ENCODE results near the gene AQP4.

Gene AQP4, protein sequence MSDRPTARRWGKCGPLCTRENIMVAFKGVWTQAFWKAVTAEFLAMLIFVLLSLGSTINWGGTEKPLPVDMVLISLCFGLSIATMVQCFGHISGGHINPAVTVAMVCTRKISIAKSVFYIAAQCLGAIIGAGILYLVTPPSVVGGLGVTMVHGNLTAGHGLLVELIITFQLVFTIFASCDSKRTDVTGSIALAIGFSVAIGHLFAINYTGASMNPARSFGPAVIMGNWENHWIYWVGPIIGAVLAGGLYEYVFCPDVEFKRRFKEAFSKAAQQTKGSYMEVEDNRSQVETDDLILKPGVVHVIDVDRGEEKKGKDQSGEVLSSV

DNA sequence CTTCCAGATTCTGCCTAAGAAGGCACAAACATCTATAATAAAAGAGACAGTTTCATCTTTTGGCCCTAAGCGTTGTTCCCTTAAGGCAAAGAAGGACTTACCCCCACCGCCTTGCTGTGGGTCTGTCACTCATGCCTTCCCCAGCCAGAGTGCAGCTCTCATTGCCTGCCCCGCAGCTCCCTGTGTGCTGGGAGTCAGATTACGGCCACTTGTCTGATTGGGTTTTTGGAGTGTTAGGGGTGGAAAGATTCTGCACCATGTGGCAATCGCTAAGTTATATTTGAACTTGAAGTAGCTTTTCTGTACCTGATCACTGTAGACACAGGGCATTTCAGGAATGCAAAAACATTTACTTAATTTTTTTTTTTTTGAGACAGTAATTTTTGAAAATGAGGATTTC is at the start of gene AQP4:
Gene AQP4, minus strand, starts transcription at position 151 of the 400 bp plus-strand sequence. Its CDS starts 18 bp downstream, at position 133.
- DNase-seq (ENCODE audit: low read depth in 2 of 2): no peak

DNA sequence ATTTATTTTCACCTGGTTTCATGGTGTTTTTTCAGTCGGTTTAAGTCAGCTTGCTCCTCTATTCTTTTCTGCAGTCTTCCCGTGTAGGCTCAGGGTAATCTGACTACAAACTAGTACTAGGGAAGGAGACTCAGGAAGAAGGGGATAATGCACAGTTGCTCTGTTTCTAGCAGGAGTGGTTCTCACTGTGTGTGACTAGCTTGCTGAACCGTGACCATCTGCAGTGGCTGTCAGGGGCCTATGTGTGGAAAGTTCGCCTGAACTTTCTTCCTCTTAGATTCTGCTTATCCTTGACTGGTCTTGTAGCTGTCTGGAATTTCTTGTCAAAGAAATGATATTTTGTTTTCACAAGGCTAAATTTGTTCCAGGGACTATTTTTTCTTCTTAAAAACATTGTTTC is 46.3 kb upstream of the AQP4 start:
- no peak for DNase-seq (ENCODE audit: low read depth in 2 of 2)

DNA sequence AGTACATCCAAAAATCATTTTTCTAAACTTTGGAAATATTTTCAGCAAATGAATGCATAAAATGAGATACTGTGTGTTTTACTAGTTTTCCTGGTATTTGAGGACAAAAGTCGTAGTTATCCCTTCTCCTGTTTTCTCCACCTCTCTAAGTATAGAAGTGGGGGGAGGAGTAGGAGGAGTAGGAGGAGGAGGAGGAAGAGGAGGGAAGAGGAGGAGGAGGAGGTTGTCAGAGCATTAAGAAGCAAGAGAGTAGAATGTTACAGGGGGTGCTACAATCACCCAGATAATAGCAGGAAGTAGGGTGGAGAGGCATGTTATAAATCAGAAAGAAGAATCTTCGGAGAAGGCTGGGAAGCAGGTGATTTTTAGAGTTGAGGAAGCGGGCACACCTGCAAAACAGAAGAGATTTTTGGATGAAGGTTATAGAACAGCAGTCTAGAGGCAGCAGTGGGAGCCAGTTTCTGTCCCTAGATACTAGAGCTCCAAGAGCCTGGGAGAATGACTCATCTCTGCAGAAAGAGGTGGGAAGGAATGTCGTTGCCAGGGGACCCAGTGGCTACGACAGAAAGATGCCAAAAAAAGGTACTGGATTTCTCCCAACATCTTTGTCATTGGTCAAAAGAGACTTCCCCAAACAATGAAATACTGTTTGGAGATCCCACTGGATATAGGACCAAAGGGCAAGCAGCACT is 44.2 kb upstream of the AQP4 start:
- no peak for DNase-seq (ENCODE audit: low read depth in 2 of 2)

DNA sequence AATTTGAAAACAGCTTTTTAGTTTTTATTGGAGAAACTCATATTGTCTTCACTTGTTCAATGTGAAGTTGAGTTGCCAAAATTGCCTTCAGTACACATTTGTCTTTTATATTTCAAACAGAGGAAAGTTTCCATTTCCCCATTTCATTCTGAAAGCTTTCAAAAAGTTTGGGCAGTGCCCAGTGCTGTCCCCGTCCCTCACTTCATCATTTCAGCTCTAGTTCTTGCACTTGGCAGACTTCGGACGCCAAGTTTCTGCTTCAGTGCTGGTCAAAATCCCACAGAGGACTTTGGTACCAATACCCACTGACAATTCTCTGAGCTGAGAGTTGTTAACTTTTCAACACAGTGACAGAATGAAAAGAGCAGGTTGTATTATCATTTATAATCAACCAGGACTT is 43.4 kb upstream of the AQP4 start:
- DNase-seq (ENCODE audit: low read depth in 2 of 2): no peak

DNA sequence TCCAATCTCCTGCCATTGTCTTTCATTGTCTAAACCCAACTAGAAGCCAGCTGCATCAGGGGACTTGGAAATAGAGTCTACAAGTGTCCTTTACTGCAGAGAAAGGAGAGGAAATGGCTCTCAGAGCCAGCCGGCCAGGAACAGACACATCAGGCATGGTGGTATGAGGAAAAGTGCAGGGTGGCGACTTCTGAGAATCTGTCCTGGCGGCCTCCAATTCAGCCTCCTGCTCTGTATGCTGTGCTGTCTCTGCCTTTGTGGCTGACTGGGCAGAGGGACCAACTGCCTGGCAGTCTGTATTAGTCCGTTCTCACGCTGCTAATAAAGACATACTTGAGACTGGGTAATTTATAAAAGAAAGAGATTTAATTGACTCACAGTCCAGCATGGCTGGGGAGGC is 36.8 kb upstream of the AQP4 start:
- DNase-seq (ENCODE audit: low read depth in 2 of 2): no peak

DNA sequence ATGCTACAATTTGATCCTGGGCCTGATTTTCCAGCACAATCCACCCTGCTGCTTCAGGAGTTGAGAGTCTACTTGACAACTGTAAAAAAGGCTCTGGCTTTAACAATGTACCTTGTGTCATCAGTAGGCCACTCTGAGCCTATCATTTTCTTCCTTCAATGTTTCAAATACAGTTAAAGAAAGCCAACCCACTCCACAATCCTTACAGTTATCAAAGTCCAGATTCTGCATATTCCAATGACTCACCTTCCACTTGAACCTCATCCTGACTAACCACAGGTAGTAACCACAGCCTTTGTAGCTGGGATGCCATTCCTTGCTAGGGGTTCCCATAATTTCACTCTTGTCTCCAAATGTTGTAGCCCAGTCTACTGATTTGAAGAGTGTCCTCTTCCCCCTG is 35.5 kb upstream of the AQP4 start:
- DNase-seq (ENCODE audit: low read depth in 2 of 2): no peak

DNA sequence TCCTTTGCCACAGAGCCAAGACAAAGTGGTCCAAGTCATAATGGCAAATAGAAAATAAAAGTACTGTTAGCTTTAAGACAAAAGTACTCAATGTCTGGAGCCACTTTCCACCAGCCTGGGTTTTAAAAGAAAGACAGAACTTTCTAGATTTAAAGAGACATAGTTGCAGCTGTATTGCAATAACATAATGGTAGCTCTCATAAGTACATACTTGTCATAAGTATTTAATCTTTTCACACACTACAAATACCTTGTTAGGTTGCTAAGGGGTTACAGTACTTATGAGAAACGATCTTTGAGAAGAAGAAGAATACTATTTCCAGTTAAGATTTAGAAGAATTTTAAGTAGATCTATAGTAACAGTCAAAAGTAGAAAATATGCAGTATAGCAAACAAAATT is 28.9 kb upstream of the AQP4 start:
- DNase-seq (ENCODE audit: low read depth in 2 of 2): no peak

DNA sequence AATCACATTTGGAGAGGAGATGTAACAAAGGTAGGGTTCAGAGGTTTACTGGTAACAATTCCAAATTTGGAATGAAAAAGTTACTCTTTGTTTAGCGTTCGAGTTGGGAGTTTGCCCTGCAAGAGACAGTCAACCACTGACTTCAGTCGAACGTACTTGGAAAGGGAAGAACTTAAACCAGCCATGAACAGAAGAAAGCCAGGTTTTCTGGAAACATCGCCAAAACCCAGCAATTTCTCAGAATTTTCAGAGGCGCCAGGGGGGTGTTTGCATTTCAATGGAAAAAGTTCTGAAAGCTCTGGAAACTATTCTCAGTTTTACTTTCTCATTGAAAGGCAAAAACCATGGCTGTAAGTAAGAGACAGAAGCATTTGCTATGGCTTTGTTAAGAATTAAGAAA is 28.5 kb upstream of the AQP4 start:
- DNase-seq (ENCODE audit: low read depth in 2 of 2): no peak

DNA sequence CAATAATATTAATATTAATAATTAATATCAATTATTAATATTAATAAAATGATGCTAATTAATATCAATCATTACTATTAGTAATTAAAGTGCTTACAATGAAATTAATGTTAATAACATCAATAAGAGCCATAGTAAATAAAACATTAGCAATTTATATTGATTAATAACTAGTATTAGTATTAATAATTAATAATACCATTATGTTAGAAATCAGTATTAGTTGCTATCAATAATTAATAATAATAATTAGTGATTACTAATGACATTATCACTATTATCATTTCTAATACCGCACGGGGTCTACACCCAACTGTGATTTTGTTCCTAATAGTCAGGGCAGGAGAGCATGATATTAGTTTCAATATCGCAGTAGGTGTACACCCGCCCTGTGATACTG is 22.8 kb upstream of the AQP4 start:
- no peak for DNase-seq (ENCODE audit: low read depth in 2 of 2)

DNA sequence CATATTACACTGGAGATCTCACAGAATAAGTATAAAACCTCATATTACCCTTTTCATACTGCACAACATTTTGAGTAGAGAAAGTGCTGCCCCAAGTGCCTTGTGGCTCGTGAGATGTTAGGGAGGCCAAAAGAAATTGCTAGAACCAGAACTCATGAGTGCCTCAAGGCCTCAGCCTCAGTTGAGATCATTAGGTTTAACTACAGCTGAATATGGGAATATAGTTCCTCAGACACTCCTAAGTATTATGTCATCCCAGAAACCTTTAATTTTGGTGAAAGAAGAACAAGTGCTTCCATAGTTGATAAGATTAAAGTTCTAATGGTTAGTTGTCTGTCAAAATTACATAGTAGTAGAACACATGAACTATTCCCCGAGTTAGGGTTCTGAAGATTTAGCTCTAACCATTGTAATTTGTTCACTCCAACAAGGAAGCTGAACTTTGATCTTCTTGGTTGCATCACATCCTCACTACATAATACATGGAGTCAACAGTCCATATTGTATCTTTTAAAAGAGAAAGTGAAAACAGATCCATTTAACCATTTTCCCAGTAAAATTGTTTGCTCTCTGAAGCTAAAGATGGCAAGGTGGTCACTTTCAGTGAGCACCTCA is 9.6 kb upstream of the AQP4 start:
- no peak for DNase-seq (ENCODE audit: low read depth in 2 of 2)

DNA sequence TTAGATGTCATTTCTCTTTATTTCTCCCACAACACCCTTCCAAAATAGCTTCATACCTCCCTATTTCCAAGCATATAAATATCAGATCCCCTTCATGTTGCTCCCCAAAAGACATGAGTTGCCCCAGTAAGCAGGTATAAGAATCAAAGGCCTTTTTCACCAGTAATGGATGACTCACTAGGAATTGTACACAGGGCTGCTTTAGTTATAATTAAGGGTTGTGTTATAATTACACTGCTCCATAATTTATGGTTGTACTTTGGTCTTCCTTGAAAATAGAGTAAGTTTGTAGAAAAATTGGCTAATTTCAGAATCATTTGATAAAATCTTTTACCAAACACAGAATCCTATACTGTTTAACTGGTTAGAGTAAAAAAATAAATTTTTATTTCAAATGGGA is 8.8 kb upstream of the AQP4 start:
- no peak for DNase-seq (ENCODE audit: low read depth in 2 of 2)

DNA sequence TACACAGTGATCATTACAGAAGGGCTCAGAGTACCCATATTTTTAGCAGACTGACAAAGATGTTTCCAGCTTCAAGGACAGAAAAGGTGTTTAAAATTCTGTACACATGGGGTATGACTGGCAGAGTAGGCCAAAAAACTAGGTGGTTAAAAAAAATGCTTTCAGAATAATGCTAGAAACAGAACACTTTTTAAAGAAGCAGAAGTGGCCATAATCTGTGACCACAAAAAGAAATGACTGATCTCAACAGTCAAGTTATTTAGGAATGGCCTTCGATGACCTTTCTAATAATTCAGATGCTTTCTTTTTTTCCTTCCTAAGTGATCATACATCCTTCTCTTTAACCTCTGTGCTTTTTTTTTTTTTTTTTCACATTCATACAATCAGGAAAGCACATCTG is 4.1 kb upstream of the AQP4 start:
- DNase-seq (ENCODE audit: low read depth in 2 of 2): no peak

DNA sequence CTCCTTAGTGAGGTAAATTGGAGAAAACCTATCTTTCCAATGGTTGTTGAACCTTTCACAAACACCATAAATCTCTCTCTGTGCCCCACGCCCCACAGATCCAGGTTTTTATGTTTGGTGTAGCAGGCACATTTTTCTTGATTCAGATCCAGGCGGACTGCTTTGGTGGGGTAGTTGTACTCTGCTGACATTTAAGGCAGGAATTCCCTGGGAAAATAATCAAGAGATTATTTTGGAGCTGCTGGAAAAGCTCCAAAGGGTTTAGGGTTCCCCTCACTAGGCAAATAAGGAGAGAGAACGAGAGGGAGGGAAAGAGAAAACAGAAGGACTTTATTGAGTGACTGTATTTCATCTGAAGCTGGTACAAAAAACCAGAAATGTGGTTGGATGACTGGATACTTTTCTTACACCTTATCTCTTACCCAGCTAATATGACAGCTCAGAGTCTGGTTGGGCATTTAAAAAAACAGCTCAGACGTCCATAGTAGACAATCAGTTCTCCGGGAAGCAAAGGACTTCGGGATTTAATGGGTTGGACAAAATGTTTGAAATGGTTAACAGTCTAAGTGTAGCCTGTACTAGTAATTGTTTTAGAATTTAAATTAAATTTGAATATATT is 3.6 kb upstream of the AQP4 start:
- DNase-seq (ENCODE audit: low read depth in 2 of 2): no peak

DNA sequence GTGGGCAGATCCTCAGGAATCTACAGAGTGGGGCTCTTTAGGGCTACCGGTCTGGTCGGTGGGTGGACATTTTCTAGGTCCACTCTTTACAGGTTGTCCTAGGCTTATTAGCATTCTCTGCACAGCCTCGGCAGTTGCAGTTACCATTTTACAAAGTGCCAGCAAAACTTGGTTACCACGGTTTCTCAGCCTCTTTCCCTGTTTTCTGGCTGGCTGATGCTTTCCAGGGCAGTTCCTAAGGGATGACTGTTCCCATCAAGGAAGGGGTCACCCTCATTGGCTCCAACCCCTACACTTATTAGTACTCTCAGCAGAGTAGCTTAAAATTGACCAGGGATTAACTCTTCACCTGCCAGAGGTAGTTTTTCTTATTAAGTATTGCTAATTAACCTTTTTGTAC is 2.0 kb upstream of the AQP4 start:
- no peak for DNase-seq (ENCODE audit: low read depth in 2 of 2)

DNA sequence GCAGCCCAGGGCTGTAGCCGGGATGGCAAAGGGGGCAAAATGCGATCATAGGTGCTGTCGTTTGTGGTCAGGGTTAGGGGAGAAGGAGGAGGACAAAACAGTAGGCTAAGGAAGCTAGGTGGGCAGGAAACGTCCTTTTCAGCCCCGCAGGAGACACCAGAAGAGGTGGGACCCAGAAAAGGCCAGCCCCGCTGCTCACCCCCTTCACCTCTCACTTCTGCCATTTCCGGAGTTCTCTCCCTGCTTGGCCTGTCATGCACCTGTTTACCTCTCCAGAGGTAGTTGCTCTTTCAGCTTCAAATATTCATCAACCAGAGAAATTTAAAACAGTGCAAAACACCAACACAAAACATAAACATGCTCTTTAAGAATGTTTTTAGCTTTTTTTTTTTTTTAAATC is 849 bp downstream of the AQP4 start:
- no peak for DNase-seq (ENCODE audit: low read depth in 2 of 2)

DNA sequence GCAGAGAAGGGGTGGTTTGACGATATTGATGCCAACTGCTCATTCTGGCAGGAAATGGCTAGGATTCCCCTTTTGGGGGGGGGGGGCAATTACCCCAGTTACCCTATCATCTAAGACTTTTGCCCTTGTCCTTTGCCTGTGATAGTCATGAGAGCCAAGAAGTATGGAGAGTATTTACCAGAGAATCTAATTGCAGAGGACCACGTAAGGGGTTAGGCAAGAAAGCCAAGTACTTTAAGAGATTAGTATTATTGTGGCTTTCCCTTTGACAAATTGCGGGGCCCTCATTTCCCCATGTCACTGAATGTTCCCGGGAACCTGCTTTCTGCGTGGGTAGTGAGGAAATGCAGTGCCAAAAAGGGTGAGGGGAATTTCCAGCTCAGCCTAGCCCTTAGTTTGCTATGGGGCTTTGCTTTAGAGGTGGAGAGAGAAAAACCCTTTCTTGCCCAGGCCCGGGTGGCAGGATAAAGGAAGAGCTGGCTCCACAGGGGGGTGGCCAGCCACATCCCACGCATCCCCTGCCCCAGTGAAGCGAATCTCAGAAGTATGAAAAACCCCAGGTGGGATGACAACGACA is 1.5 kb downstream of the AQP4 start:
- DNase-seq (ENCODE audit: low read depth in 2 of 2): no peak

DNA sequence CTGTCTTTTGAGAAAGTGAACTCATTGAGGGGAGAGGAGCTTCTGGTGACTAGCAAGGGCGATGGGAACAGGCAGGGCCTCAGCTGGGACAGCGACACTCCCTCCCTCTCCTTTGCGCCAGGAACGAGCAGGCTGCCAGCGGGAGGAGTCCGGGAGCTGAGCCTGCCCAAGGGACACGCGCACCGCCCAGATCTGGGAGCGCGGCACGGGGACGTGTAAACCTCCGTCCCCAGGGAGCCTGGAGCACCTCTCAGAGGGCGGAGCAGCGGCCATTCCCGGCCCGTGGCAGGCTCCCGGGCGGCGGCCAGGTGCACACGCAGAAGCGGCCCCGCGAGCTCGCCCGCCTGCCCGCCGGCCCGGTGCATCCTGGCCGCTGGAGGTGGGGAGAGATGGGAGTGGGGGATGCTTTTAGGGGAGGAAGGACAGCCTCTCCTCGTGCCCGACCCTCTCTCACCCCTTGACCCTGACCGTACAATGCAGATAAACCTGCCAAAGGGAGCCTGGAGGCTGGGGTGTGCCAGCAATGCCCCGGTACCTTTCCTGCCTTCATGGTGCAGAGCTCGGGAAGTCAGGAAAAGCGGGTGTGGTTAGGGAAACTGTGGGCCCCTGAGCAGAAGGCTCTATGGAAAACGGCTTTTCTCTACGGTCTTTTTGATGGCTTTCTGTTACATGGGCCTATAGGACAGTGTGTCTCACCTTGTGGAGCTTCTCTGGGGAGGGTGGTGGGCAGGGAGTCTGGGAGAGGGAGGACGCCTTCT is 2.2 kb downstream of the AQP4 start:
- DNase-seq (ENCODE audit: low read depth in 2 of 2): no peak

DNA sequence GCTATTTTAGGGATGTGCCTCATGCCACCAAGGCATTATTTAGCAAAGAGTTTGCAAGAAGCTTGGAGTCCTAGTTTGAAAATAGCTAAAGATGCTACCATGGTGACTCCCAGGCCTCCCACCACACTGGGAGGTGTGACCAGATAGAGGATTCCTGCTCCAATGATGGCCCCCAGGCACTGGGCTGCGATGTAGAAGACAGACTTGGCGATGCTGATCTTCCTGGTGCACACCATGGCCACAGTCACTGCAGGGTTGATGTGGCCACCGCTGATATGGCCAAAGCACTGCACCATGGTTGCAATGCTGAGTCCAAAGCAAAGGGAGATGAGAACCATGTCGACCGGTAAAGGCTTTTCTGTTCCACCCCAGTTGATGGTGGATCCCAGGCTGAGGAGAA is 3.4 kb downstream of the AQP4 start:
- DNase-seq (ENCODE audit: low read depth in 2 of 2): no peak

DNA sequence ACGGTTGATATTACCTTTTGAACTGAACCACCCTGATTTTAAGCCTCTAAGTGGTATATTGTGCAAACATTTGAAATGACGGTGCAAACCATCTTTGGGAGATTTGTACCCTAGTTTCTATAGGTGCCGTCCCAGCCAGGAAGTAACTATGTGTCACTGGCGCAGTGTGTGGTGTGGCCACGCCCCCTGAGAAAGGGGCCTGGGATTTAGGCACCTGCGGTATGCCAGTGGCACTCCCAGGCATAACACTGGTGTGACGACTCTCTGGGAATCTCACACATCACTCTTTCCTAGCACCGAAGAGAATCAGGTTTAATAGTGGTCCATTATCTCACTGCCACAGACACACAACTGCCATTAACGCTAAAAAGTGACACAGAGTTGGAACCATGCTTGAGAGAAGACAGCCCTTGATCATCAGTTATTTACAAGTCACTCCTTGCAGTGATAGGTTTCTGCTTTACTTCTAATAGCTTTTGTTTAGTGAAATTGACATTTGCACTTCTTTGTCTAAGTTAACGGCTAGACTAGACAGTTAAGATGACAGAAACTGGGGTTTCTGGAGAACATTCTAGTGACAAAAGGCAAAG is 11.1 kb downstream of the AQP4 start:
- DNase-seq (ENCODE audit: low read depth in 2 of 2): no peak

DNA sequence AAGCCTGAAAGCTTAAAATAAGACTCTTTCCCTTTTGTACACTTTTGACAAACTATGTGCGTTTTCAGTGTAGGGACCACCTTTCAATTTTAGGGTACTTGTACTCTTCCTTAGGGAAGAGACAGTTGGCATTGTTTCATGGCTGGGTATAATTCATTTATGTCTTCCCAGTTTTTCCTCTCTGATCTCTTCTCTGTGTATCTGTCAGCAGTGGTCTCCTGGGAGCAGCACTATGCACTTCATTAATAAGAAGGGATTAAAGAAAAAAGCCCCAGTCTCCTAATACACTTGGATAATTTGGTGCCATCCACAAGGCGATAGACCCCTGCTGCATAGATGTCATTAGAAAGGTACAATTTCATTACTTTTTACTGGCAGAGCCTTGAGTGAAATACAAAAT is 12.1 kb downstream of the AQP4 start:
- DNase-seq (ENCODE audit: low read depth in 2 of 2): no peak

DNA sequence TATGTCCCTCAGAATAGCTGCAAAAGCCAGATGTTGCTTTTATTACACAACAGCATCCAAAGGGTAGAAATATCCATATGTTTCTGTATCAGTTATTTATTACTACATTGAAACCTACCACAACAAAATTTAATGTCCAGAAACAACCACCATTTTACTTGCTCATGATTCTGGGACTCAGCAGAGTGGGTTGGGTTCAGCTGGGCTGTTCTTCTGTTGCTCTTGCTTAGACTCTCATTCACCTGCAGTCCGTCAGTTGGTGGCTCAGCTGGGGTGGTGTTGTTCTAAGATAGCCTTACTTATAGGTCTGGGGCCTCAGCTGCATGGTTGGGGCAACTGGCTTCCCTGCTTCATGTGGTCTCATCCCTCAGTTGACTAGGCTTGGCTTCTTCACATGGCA is 21.7 kb downstream of the AQP4 start:
- no peak for DNase-seq (ENCODE audit: low read depth in 2 of 2)

All from activated CD8-positive, alpha-beta memory T cell treated with anti-CD3 and anti-CD28 coated beads for 4 hours (primary cell).